ENCODE measurements around the gene STAT4. TPM values are rescaled to one million over a fixed set of nuclear protein-coding genes. Genes with fewer than 3 reads are reported as not detected.

STAT4 gene
- polyA plus RNA-seq, 1 experiment: 1.5 TPM

DNA sequence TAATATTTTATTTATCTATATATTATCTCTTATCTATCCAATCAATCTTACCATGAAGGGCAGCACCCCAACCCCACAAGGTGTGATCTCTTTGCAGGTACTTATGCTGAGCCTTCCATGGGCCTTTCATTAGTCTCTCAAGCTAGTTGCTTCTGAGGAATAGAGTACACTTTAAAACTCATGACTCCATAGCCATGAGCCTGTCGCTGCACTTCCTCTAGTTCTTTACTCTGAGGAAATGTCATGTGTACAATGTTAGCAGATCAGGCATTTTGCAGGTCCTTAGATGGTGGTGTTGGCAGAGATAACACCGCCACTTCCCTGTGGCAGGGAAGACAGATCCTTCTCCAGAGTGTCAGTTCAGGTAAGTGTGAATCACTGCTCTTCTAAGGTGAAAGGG is 29.5 kb upstream of the STAT4 start:
- CTCF ChIA-PET: interaction anchor here (0.5 kb wide), 1 partner anchor 28 kb away, joined by 4 read pairs; no protein-coding TSS in a partner anchor
- TF ChIP-seq, protein P1, sequence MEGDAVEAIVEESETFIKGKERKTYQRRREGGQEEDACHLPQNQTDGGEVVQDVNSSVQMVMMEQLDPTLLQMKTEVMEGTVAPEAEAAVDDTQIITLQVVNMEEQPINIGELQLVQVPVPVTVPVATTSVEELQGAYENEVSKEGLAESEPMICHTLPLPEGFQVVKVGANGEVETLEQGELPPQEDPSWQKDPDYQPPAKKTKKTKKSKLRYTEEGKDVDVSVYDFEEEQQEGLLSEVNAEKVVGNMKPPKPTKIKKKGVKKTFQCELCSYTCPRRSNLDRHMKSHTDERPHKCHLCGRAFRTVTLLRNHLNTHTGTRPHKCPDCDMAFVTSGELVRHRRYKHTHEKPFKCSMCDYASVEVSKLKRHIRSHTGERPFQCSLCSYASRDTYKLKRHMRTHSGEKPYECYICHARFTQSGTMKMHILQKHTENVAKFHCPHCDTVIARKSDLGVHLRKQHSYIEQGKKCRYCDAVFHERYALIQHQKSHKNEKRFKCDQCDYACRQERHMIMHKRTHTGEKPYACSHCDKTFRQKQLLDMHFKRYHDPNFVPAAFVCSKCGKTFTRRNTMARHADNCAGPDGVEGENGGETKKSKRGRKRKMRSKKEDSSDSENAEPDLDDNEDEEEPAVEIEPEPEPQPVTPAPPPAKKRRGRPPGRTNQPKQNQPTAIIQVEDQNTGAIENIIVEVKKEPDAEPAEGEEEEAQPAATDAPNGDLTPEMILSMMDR (IDR thresholded peaks at IDR 0.05; ENCODE audit: insufficient read depth, low read depth, low read length): no peak
- POLR2A ChIA-PET: no interaction called here

DNA sequence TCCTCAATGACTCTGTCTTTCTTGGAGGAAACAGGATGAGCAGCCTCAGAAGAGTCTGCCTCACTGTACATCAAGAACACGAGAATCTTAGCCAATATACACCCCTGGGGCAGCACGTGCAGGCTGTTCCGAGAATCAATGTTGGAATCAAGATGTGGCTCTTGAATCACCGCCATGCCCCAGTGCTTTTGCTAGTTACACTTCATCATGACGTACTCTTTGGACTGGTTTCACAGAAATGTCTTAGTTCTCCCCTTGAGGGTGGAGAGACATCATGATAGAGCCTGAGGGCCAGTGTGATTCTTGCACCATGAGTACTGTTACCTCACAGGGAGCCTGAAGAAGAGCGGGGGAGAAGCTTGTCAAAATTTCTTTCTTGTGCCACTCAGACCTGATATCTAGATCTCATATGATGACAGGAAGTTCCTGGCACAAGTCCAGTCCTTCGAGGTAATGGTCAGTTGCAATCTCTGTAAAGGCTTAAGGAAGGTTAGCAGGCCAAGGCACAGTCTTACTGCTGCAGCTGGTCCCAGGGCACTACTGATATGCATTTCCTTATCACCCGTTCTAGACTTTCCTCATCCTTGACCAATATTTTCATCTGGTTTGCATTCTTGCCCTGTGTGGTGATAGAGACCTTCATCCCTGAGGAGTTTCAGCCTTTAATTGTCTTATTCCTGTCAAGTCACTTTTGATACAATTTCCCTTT is 28.2 kb upstream of the STAT4 start:
- Histone ChIP-seq H3K4me3 (ENCODE audit: low read depth, low read length) (no peak overlapping the region), H3K36me3 (ENCODE audit: control insufficient read depth, insufficient read depth, low read length) (no peaks in the 10 kb centered on the region), H3K27me3 (ENCODE audit: control insufficient read depth, insufficient read depth, low read length) (no peaks in the 10 kb centered on the region)
- TF ChIP-seq, protein P1 (IDR thresholded peaks at IDR 0.05; ENCODE audit: insufficient read depth, low read depth, low read length): no peak
- ChIA-PET CTCF (interaction anchor here (1.0 to 1.6 kb wide), 4 partner anchors 9 to 38 kb away, joined by 3 to 4 read pairs (median 4); no protein-coding TSS in a partner anchor), POLR2A (interaction anchor here (0.5 kb wide), 1 partner anchor 131 kb away, joined by 3 read pairs; no protein-coding TSS in a partner anchor)
- peak; percentile 77 for DNase-seq (ENCODE audit: low read depth)

More for the DNA sequence above, 29.5 kb upstream of the STAT4 start:
- H3K36me3 ChIP-seq (ENCODE audit: control insufficient read depth, insufficient read depth, low read length): no peaks in the 10 kb centered on the region
- no peak overlapping the region for H3K4me3 ChIP-seq (ENCODE audit: low read depth, low read length)
- H3K27me3 ChIP-seq (ENCODE audit: control insufficient read depth, insufficient read depth, low read length): no peaks in the 10 kb centered on the region
- no peak for DNase-seq (ENCODE audit: low read depth)

DNA sequence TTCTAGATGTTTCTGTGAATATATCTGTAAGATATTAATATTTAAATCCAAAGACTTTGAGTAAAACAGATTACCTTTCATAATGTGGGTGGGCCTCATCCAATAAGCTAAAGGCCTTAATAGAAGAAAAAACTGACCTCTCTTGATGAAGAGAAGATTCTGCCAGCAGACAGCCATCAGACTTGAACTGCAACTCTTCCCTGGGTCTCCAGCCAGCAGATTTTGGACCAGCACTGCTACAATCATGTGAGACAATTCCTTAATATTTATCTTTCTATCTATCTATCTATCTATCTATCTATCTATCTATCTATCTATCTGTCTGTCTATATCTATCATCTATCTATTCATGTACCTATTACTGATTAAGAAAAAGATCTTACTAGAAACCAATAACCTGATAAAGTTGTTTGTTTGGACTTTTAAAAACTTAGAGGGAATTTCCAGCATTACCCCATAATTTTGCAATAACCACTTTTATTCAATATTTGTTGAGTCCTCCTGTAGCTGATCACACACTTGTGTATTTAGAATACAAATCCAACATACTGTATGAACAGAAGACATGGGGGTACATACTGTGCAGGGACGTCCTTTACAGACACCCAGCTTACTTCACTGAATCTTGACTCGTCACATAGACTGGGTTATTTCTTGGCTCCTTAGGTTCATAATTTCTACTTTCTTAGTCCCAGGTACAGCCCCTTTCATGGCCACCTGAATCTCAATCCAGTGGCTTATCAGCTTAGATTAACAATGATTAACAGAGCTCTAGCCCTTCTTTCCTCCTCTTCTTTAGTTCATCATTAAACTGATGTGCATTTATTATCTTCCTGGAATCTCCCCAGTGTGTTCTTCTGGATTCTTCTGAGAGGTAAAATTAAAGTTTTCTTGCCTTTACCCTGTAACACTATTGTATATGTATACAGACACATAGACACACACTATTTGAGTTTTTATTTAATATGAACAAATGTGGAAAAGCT is 27.2 kb upstream of the STAT4 start:
- ChIA-PET POLR2A (interaction anchor here (0.5 kb wide), 1 partner anchor 132 kb away, joined by 3 read pairs; no protein-coding TSS in a partner anchor), CTCF (interaction anchor here (1.0 to 1.6 kb wide), 4 partner anchors 8 to 39 kb away, joined by 3 to 4 read pairs (median 4); no protein-coding TSS in a partner anchor)
- TF ChIP-seq, protein P1 (IDR thresholded peaks at IDR 0.05; ENCODE audit: insufficient read depth, low read depth, low read length): no peak
- H3K27me3 ChIP-seq (ENCODE audit: control insufficient read depth, insufficient read depth, low read length): no peaks in the 10 kb centered on the region
- H3K36me3 ChIP-seq (ENCODE audit: control insufficient read depth, insufficient read depth, low read length): no peaks in the 10 kb centered on the region
- no peak overlapping the region for H3K4me3 ChIP-seq (ENCODE audit: low read depth, low read length)
- DNase-seq (ENCODE audit: low read depth): no peak

DNA sequence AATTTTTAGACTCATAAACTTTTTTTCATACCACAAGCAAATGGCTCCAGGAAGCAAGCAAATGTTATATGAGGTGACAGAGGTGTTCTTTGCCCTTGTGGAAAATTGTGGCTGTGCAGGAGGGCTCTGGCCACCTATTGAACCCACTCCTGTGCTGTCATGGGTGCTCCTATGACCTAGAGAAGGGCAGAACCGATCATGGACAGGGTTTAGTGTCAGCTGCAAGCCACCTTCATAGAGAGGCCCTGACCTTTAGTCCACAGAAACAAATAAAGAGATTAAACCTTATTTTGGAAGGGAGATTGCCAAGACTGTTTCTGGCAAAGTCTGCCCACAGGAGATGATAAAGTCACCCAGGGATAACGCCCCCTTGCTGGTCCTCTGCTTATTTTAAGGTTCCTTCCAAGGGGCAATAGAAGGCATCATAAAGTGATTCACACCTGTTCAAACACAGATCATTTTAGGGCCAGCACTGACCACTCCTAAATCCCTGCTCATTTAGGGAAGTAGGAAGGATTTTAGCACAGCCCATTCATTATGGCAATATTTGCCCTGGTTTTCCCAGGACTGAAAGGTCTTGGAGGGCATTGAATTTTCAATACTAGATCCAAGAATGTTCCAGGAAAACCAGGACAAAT is 26.1 kb upstream of the STAT4 start:
- CTCF ChIA-PET: no interaction called here
- POLR2A ChIA-PET: no interaction called here
- DNase-seq (ENCODE audit: low read depth): no peak
- H3K27me3 ChIP-seq (ENCODE audit: control insufficient read depth, insufficient read depth, low read length): no peaks in the 10 kb centered on the region
- TF ChIP-seq, protein P1 (IDR thresholded peaks at IDR 0.05; ENCODE audit: insufficient read depth, low read depth, low read length): no peak
- H3K36me3 ChIP-seq (ENCODE audit: control insufficient read depth, insufficient read depth, low read length): no peaks in the 10 kb centered on the region
- no peak overlapping the region for H3K4me3 ChIP-seq (ENCODE audit: low read depth, low read length)

Measured in BJ (cell line).